ELF-1 (cell line): ENCODE data around the gene EDIL3.

Experiments used
- DNase-seq: peaks from one replicate; pipeline ENCODE4 v3.0.0-alpha.2; 2016; ENCODE audit warnings: low read depth, low spot score

The EDIL3 gene

DNA sequence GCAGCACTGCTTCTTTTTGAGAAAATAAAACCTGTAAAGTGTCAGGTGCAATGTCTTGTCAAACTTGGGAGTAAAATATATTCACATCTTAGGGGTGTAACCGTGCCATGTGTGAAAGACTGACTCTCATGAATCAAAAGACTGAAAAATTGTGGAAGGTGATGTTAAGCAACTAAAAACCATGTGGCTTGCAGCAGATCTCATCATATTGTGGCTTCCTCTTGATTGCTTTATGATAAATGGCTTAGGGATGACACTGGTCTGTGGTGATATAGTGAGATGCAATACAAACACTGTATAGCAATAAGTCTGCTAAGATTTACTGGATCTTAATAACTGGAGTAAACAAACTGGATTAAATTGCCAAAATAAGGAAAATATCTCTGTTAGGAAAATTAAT, 321.6 kb downstream of the EDIL3 start:
- no peak for DNase-seq

DNA sequence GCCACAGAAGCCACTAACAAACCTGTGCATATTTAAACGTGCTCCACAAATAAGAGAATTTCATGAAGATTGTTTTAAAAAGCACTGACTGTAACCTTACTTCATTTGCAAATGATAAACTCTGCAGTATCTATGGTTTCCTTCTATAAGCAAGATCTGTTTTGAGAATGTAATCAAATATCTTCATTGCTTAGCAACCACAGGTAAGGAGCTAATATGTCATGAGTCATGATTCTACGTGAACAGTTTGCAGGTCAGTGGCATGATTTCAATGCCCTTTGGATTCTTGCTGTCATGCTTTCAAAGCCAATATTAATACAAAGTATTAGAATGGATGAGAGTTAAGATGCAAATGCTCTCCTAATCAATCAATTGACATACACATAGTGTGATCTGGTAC, 325.0 kb downstream of the EDIL3 start:
- no peak for DNase-seq

DNA sequence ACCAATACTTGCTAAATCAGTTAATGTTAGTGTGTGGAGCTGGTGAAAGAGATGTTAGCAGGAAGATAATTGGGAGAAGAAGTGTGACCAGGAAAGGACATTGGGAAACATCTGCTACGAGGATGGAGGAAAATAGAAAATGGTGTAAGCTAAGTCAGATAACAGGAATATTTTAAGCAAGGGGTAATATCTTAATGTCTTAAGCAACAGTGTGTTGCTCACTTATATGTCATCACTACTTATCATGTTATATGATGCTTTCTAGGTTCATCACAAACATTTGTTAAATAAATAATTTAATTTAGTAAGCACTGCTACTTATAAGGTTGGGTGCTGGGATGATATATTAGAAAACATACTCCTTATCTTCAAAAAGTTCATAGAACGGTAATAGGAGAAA, 326.1 kb downstream of the EDIL3 start:
- no peak for DNase-seq

DNA sequence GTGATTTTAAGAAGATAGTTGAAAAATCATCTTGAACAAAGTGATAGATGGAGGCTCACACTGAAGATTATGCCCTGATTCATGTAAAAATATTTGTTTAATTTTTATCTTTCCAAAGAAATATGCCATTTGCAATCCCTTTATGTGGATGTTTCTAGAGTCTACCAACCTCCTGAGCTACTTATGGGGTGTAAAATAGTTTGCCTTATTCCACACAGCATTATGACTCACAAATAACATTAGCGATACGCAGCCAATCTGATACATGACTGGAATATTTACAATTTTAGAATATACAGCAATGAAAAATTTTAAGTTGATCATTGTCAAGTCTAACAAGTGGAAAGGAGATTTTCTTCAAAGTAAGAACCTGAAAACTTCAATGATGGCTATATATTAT, 327.5 kb downstream of the EDIL3 start:
- no peak for DNase-seq

DNA sequence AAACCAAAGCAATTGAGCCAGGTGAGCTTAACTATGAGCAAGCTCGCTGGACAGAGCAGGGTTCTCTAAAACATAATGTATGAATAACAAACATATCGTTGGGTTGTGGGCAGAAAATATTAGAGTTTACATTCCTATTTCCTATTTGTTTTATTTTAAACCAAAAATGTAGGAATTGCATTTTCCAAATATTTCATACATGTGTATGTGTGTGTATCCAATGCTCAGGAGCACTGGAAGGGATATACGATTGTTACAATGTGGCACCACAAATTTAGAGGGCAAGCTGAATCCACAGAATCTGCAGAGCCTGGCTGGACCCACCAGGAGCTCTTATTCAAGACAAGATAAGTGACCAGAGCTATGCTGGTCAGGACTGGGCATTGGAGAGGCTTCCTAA, 338.7 kb downstream of the EDIL3 start:
- DNase-seq: no peak

DNA sequence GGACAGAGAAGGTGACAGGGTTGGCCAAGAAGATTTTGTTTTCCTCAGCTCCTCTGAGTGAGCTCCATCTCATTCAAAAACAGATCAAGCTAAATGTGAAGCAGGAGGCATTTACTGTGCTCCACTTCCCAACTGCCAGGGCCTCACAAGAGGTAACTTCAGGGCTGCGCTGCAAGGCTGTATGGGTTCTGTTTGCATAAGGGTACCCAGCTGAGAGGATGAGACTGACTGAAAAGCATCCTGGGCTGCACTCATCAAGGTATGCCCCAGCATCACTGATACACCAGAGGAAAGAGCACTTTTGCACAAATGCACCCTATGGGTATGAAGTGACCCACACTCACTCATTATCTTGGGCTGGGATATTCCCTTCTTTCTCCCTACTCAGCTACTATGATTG, 347.8 kb downstream of the EDIL3 start:
- DNase-seq: no peak

DNA sequence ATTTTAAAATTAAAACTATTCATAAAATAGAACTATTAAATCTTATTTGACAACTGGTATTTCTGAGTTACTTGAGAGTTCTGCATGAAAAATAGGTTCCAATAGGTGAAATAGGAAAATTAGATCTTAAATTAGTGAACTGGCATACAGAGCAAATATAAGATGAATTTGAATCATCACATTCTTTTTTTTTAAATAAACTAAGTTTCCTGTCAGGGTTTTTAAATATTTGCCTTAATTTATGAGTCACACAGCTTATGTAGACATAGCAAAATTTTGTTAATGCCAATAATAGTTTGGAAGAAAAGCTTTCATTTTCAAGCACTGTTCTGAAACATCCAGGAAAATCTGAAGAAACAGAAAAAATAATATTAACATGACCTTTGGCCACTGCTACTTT, 352.4 kb downstream of the EDIL3 start:
- no peak for DNase-seq

DNA sequence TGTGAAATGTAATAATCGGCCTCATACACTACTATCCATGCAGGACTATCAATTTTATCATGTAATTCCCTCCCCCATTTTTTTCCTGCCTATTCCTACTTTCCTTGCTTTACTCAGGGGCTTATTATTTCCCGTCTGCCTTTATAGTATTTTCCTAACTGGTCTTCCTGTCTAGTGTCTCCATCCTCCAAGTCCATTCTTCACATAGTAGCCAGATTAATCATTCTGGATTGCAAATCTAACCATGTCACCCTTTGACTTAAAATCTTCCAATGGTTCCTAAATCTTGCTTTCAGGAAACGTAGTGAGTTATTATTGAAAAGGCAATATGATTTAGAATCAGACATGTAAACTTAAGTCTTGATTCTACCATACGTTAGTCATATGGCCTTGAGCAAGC, 356.6 kb downstream of the EDIL3 start:
- no peak for DNase-seq

DNA sequence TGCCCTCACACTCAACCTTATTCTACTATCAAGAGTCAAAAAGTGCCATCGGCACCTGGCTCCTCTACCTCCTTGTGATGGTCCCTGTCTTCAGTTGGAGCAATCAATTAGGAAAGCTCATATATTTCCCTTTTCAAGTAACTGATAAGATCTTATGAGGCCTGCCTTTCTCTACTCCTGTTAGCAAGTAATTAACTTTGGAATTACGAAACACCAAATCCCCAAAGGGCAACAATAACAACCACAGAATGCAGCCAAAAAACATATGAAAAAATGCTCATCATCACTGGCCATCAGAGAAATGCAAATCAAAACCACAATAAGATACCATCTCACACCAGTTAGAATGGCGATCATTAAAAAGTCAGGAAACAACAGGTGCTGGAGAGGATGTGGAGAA, 366.2 kb downstream of the EDIL3 start:
- peak; percentile 7 for DNase-seq

DNA sequence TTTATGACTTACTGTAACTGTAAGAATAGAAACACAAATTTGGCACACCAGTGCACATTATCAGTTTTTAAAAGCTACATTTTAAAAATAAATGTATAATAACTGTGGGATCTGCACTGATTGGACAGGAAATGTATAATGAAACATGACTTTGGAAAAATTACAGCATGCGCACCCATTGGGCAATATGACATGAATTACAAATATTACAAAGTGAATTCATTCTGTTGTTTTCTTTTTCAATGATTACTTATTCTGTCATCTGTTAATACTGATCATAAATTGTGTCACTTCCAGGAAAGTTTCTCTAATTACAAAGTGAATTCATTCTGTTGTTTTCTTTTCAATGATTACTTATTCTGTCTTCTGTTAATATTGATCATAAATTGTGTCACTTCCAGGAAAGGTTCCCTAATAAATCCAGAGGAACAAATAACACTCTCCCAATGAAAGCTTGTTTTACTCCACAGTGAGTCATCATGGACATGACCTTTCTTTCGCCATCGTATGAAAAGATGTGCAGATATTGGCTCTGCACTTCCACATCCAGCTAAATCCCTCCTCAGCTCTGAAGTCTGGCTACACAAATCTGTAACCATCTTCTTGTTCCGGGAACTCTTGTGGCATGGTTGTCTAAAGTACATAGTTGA, 367.0 kb downstream of the EDIL3 start:
- no peak for DNase-seq

DNA sequence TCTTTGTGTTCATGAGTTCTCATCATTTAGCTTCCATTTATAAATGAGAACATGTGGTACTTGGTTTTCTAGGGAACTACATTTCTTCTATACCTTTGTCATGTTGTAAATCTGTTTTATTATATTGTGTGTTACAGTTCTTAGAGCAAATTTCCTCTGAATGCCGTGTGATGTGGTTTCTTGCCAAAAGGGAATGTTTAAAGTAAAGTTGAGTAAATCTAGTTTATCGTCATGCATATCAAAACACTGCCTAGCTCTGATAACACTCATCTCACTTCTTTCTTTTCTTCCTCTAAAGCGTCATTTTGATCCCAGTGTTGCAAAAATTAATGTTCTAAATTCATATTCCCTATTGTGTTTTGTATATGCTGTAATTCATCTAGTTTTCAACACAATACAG, 368.6 kb downstream of the EDIL3 start:
- no peak for DNase-seq

DNA sequence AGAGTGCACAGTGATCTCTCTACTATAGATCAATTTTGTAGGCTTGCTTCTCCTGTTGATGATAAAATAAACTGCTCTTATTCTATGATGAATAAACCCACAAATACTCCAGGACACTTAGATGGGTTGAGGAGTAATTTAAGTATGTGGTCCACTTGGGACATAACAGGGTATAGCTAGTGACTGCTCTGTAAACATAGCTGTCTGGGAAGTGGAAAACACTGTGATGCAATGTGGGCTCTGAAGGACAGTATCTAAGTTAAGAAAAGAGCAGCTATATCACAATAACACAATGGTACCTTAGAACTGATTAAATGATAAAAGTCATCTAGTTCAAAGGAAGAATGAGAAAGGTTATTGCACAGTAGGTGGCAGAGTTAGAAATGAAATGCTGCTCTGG, 369.7 kb downstream of the EDIL3 start:
- no peak for DNase-seq

DNA sequence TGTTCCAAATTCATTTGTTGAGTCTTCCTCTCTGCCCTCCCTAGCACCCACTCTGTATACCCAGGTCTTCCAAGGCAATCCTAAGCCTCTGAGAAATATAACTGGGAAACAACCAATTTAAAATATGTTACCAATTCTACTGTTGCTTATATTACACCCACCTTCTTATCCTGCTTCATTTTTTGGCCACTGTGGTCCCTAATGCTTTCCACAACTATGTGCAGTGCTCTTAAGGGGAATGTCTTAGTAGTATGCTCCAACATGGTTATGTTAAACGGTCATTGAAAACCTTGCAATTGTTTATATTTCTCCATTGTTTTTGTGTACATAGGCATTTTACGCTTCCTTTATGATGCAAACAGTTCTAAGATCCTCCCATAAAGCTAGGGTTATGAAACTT, 390.9 kb downstream of the EDIL3 start:
- no peak for DNase-seq

DNA sequence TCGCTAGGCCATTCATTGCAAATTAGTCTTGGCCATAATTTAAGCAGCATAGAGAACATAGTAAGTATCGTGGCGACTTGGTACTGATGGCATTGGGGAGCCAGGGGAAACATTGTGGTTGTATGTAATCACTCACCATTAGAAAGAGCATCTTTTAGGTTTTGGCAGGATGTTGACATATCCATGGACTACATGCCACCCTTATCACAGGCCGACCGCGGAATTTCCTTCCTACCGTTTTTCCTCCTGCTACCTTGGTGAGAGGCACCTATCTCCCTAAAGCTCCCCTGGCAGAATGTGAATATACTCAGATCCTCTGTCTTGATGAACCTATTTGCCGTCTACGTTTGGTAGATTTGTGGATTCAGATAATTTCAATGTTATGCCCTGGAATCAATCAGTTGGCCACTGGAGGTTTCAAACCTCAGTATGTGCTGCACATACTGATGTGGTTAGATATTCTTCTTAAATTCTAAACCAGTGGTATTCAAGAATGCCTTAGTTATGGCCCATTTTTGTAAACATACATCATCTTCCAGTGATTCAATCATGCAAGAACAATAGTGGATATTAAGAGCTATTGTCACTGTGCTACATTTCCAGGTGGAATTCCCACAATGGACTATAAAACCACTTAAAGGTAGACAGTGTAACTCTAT, 393.0 kb downstream of the EDIL3 start:
- no peak for DNase-seq

DNA sequence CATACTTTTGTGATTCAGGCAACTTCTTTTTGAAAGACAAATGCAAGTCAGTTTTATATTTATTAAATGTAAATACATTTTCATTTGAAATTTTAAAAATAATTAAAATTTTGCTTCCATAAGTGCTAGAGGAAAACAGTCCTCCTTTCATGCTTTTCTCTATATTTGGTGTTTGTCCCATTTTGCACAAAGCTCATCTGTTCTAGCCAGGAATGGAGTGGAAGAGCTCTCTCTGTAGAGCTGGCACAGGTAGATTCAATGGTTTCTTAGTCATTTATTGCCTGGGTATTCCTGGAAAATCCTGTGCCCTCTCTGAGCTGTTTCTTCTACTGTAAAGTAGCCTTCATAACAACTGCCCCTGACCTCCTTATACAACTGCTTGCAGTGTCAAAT, 396.4 kb downstream of the EDIL3 start:
- no peak for DNase-seq

DNA sequence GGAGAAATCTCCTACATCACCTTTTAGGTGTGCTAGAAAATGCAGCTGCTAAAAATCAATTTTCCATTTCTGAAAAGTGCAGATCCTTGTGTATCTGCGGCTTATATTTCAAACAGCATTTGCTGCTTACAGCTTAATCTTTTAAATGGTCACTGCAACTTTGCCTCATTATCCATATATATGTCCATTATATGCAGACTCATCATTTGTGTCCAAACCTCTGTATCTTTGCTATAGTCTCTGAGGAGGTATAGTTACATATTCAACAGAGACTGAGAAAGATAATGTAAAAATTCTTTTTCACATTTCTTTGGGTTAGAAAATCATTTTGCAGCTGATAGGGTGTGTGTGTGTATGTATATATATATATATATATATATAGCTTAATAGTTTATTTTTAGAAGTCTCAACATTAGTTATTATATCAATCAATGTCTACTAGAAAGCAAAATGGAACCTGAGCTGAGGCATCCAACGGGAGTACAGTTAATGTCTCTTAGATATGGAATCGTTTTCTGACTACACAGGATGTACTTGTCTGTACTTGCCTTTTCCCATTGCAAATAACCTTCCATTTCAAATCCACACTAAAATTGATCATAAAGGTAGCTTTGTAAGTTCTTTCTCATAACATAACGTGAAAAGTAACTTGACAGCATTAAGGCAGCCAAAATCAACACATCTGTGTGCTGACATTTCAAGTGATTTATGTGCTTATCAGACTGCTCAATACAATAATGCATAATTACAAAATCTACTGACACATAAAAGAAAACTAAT, 397.0 kb downstream of the EDIL3 start:
- no peak for DNase-seq

DNA sequence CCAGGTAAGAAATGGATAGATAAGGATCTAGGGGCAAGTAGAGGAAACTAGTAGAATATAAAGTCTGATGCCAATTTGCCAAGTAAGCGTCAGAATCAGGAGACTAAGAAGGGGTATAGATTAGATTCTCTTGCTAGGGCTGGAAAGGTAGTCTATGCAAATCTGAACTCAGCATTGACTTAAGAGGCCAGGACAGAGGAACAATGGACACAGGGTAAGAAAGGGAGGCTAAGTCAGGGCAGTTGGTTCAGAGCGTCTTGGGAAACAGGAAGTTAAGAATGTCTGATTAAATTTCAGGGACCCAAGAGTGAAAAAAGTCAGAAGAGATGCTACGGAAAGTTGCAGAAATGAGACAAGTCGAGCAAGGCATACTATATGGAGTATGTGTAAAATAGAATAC, 400.8 kb downstream of the EDIL3 start:
- DNase-seq: no peak

DNA sequence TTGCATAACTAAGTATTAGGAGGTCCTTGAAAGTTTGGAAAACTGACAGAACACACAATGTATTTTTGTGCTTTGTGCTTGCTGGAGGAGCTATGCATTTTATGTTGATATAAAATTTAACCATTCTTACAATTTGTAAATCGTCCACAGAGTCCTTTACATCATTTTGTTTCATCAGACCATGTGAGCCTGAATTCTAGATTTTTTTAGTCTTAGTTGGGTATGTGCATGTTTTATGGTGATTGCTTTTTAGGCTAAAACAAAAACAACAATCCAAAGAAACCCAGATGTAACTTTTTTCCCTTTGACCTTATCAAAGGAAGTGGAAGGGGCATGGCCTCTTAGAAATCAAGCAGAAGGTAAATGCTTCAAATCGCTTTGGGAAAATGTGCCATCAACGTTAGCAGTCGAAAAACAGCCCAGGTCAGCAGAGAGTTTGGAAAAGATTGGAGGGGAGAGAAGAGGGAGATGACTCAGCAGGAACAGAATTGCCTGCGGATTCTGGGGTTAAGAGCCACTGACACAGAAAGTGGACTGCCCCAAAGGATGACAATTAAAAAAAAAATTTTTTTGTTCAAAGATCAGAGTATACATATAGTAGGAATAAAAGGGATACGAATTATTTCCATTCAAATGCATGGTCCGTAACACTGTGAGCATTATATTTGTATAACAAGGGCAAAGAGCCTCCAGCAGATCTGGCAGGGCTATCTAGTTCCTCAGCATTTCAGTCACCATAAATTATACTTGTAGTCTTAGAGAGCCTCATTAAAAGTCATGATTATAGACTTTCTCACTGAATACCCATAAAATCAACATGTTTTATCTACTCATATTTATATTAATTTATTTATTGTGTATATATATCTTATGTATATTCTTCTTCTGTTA, 410.5 kb downstream of the EDIL3 start:
- DNase-seq: peak; percentile 44

DNA sequence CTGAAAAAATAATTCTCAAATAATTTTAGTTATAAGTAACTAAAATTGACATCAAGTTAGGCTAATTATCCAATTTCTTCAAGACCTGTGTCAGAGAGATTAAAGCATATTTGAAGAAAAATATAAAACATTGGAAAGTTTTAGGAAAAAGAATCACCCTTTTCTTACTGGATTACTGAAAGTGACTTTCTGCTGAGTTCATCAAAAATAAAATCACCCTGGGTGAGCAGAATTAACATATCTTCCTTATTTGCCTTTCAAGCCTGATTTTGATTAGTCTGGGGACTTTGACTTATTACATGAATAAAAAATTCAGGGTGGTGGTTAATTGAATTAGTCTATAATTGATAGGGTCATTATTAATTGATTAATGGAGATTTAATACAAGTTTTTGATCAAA, 411.8 kb downstream of the EDIL3 start:
- no peak for DNase-seq

DNA sequence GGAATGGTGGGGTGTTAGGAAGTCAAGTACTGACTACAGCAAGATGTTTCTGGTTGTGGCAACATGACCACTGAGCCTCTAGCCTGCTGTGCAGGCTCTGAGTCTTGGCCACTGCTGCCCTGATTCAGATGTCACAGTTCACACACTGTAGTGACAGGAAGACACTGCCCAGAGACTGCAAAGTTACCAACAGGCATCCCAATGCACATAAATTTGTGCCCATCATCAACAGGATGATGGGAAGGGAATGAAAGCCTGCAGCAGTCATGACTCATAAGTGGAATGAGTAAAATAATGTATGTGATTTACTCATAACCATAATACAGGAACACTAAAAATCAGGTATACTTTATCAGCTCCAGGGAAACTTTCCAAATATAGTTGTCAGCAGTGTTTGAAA, 412.4 kb downstream of the EDIL3 start:
- peak; percentile 19 for DNase-seq

DNA sequence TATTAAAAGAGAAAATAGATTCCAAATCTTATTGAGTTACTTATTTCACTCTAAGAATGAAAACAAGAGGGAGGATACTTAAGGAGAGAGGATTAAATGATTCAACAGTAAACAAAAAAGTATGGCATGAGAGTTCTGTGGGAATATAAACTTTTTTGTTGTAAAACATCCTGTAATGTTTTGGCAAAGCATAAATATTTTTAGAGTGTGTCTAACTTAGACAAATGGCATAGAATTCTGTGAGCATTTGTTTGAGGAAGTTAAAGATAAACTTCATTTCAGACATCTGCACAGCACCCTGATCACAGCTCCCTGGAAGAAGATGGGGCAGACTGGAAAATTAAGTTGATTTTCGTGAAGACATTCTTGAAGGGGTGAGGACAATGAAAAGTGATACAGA, 417.3 kb downstream of the EDIL3 start:
- no peak for DNase-seq

DNA sequence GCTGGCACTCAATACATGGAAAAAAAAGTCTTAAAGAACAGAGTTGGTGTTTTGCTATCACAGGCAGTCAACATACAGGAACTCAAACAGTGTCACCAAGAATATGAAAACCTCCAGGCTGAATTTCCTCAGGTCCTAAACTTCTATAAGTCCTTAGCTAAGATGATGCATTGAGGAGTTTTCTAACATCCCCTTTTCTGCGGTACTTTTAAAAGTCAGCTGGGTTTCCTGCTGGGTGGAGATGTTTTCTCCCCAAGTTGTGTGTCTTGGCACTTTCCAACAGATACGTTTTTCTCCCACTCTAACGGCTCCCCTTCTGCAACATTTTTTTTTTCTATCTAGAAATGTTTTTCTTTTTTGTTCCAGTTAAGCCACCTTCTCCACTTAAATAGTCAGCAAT, 419.2 kb downstream of the EDIL3 start:
- DNase-seq: no peak
